GM23248 (cell line): ENCODE measurements around the gene ZBTB20. TPM values are rescaled to one million over a fixed set of nuclear protein-coding genes. Genes with fewer than 3 reads are reported as not detected.

Experiments used
- DNase-seq: peaks from one replicate; pipeline ENCODE4 v3.0.0-alpha.2; 2015
- H2AFZ ChIP-seq: fragments of 200-600 bp; sonication (generic); 2 replicates; pipeline ENCODE4 v1.6.1; 2016; ENCODE audit warnings: antibody characterized with exemption
- H3F3A ChIP-seq: fragments of 200-600 bp; sonication (generic); 2 replicates; pipeline ENCODE4 v1.6.1; 2016; ENCODE audit warnings: mild to moderate bottlenecking, antibody characterized with exemption, mixed run types; ENCODE audit not compliant: insufficient read depth
- H3K27ac ChIP-seq: fragments of 200-600 bp; sonication (generic); 2 replicates; pipeline ENCODE4 v1.5.1; 2016; ENCODE audit warnings: mild to moderate bottlenecking
- H3K27me3 ChIP-seq: fragments of 200-600 bp; sonication (generic); replicated peaks from 2 replicates; pipeline ENCODE4 v1.6.1; 2016; ENCODE audit warnings: mild to moderate bottlenecking; ENCODE audit not compliant: insufficient read depth
- H3K36me3 ChIP-seq: fragments of 200-600 bp; sonication (generic); 2 replicates; pipeline ENCODE4 v1.6.1; 2016; ENCODE audit warnings: low read depth, mild to moderate bottlenecking
- H3K4me1 ChIP-seq: fragments of 200-600 bp; sonication (generic); 2 replicates; pipeline ENCODE4 v1.6.1; 2016; ENCODE audit warnings: mild to moderate bottlenecking; ENCODE audit not compliant: insufficient read depth
- H3K4me2 ChIP-seq: fragments of 200-600 bp; sonication (generic); one replicate; pipeline ENCODE4 v1.6.1; 2016; ENCODE audit warnings: mild to moderate bottlenecking; ENCODE audit not compliant: unreplicated experiment
- H3K4me3 ChIP-seq: fragments of 200-600 bp; sonication (generic); 2 replicates; pipeline ENCODE4 v1.5.1; 2016; ENCODE audit warnings: mild to moderate bottlenecking
- H3K79me2 ChIP-seq: fragments of 200-600 bp; sonication (generic); 2 replicates; pipeline ENCODE4 v1.6.1; 2016; ENCODE audit warnings: mild to moderate bottlenecking; ENCODE audit not compliant: insufficient read depth
- H3K9ac ChIP-seq: fragments of 200-600 bp; sonication (generic); 2 replicates; pipeline ENCODE4 v1.6.1; 2016; ENCODE audit warnings: mild to moderate bottlenecking
- H3K9me2 ChIP-seq: fragments of 200-600 bp; sonication (generic); 2 replicates; pipeline ENCODE4 v1.6.1; 2016; ENCODE audit warnings: mixed run types, mild to moderate bottlenecking, moderate library complexity; ENCODE audit not compliant: insufficient read depth
- H3K9me3 ChIP-seq: fragments of 200-600 bp; sonication (generic); one replicate; pipeline ENCODE4 v1.6.1; 2017; ENCODE audit warnings: low read depth
- H4K20me1 ChIP-seq: fragments of 200-600 bp; sonication (generic); 2 replicates; pipeline ENCODE4 v1.6.0; 2016; ENCODE audit not compliant: insufficient read depth
- EZH2 ChIP-seq: fragments of 200-600 bp; sonication (generic); IDR thresholded peaks from 2 replicates; pipeline ENCODE4 v1.6.1; 2018; ENCODE audit warnings: antibody characterized with exemption, mild to moderate bottlenecking; ENCODE audit not compliant: insufficient read depth, poor library complexity, severe bottlenecking
- EZH2phosphoT487 ChIP-seq: fragments of 200-600 bp; sonication (generic); IDR thresholded peaks from 2 replicates; pipeline ENCODE4 v1.6.1; 2018; ENCODE audit warnings: antibody characterized with exemption, moderate library complexity, mild to moderate bottlenecking, low read depth; ENCODE audit not compliant: insufficient read depth
- WGBS, 2 experiments: methylation state at CpG; one replicate each; pipeline ENCODE4 v1.1.6; 2015 to 2017; ENCODE audit warnings: low lambda C conversion rate in 2 of 2, low coverage in 1 of 2; ENCODE audit errors: missing lambda C conversion rate in 2 of 2; 5-methylcytosine and 5-hydroxymethylcytosine counted together
- in situ Hi-C: fragments of 300-500 bp; cut with MboI; formaldehyde crosslinking; loops from 2 replicates; pipeline ENCODE4 v1.15.0; 2020
- polyA plus RNA-seq: library from polyadenylated mRNA; unstranded; fragments of >200 nt; fragmentation: Nextera tagmentation; extraction: Ambion mirVana; gene quantifications from 2 replicates; pipeline ENCODE4 v1.2.1, GENCODE V29; 2016
- total RNA-seq: library from RNA; depleted of rRNA; stranded (reverse); fragments of >200 nt; shearing (Covaris generic); gene quantifications from 2 replicates; pipeline ENCODE4 v1.2.3, GENCODE V29; 2014

Gene ZBTB20
- total and polyA plus RNA-seq, 2 experiments from 2014 or later = 9.2 to 12.2 TPM

DNA sequence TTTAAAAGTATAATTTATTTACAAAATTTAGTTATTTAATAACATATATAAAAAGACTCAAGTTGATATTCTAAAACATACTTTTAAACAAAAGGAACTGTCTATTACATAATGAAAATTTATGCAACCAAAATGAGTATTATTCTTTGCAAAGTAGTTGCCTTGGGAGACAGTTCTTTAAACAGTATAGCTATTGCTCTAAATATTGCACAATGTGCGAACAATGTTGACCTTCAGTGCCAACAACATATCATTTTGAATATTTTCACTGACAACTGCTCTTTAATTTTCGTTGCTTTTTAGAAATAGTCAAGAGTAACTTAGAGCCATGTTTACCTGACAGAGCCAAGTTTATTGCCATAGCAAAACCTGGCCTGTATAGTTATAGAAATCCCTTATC is 124.9 kb downstream of the ZBTB20 start:
- no peaks in the 10 kb centered on the region for H3K36me3 ChIP-seq
- no peak for DNase-seq

DNA sequence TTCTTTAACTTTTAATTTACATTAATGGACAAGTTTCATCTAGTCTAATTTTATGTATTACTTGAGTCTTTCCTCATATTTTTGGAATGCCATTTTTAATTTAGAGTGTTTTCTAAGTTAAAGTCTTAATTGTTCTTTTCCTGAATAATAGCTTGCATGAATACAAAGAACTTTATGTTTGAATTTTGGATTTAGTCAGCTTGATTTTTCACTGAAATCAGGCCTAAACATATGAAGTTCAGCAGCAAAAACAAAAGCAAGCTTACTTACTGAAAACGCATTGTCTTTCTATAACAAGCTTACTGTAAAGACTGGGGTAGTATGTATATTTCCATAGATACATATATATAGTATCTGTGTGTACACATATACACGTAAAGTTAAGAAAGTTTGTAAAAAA is 126.0 kb downstream of the ZBTB20 start:
- no peaks in the 10 kb centered on the region for H3K79me2 ChIP-seq

More for the DNA sequence above, 124.9 kb downstream of the ZBTB20 start:
- Histone ChIP-seq H3K79me2 (no peaks in the 10 kb centered on the region), H3K4me2 (no peak overlapping the region), H3K9me3 (no peaks in the 10 kb centered on the region), H3K9me2 (no peaks in the 10 kb centered on the region), H3K9ac (no peak overlapping the region), H3K4me3 (no peak overlapping the region), H3K4me1 (peaks cover 10% of the 10 kb centered on the region; the same call in 1 of the 2 replicates), H3F3A (no peaks in the 10 kb centered on the region), H3K27me3 (no peaks in the 10 kb centered on the region), H2AFZ (no peak overlapping the region), H4K20me1 (no peaks in the 10 kb centered on the region), H3K27ac (no peak overlapping the region)
- 95 to 100% methylated on average over 2 of the region's 2 CpGs for WGBS, 2 experiments
- in situ Hi-C loops = no loop called here
- TF ChIP-seq EZH2 = no peak
- TF ChIP-seq EZH2phosphoT487 = no peak

DNA sequence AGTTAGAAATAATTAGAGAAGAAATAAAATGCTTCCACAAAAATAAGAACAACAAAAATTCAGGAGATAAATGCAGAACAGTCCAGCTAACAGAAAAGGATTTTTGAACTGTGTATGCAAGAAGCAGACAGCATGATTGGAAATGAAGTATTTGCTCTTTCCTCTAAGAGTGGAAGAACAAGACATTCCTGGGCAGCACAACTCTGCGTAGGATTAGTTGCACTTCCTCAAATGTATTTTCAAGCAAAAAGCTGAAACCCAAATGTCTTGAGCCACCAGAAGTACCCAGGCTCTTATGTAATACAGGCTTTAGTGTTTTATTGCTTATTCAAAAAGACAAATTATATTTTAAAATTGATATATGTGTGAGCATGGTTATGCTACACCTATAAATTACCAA is 127.2 kb downstream of the ZBTB20 start:
- WGBS, 2 experiments = 52 to 61% methylated on average over 1 of the region's 1 CpG

More for the DNA sequence above, 126.0 kb downstream of the ZBTB20 start:
- TF ChIP-seq EZH2phosphoT487 (no peak), EZH2 (no peak)
- H3K4me3 ChIP-seq = no peak overlapping the region
- H3F3A ChIP-seq = no peaks in the 10 kb centered on the region
- H4K20me1 ChIP-seq = no peaks in the 10 kb centered on the region
- in situ Hi-C loops = no loop called here
- H3K9me2 ChIP-seq = no peaks in the 10 kb centered on the region
- H3K27ac ChIP-seq = no peak overlapping the region
- H3K36me3 ChIP-seq = peaks cover 3% of the 10 kb centered on the region; the same call in 1 of the 2 replicates
- no peaks in the 10 kb centered on the region for H3K9me3 ChIP-seq
- WGBS, 2 experiments = 96 to 98% methylated on average over 2 of the region's 2 CpGs
- no peak for DNase-seq
- no peaks in the 10 kb centered on the region for H3K27me3 ChIP-seq
- no peak overlapping the region for H2AFZ ChIP-seq
- H3K9ac ChIP-seq = no peak overlapping the region
- peaks cover 10% of the 10 kb centered on the region; the same call in 1 of the 2 replicates for H3K4me1 ChIP-seq
- H3K4me2 ChIP-seq = no peak overlapping the region

DNA sequence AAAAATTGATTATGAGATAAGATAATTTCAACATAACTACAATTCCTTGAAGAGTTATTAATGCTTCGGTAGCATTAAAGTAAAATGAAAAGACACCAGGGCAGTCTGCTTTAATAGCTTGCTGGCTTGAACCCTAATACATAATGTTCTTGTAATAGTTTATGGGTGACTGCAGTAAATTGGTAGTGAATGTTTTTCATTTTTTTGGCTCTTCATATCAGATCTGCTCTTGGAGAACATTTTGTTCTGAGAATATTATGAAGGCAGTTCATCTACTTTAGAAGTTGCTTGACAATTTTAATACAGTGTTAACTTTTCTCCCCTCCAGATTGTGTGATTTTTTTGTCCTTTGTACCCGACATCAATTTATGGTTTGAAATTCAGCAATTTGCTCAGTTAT is 128.4 kb downstream of the ZBTB20 start:
- H3K4me2 ChIP-seq = no peak overlapping the region
- H3K9me3 ChIP-seq = no peaks in the 10 kb centered on the region
- no peak overlapping the region for H3K9ac ChIP-seq
- H3K9me2 ChIP-seq = no peaks in the 10 kb centered on the region
- H4K20me1 ChIP-seq = no peaks in the 10 kb centered on the region
- no peaks in the 10 kb centered on the region for H3K79me2 ChIP-seq
- in situ Hi-C loops = no loop called here
- H3K27me3 ChIP-seq = no peaks in the 10 kb centered on the region
- H3K36me3 ChIP-seq = peaks cover 4% of the 10 kb centered on the region; the same call in 1 of the 2 replicates
- no peak for DNase-seq
- no peaks in the 10 kb centered on the region for H3F3A ChIP-seq
- H2AFZ ChIP-seq = no peak overlapping the region
- H3K27ac ChIP-seq = no peak overlapping the region
- no peak overlapping the region for H3K4me3 ChIP-seq
- no peak for TF ChIP-seq EZH2phosphoT487
- TF ChIP-seq EZH2 = no peak
- peaks cover 10% of the 10 kb centered on the region; the same call in 1 of the 2 replicates for H3K4me1 ChIP-seq
- WGBS, 2 experiments = 14 to 19% methylated on average over 2 of the region's 2 CpGs

More for the DNA sequence above, 127.2 kb downstream of the ZBTB20 start:
- H3K27me3 ChIP-seq = no peaks in the 10 kb centered on the region
- no peak overlapping the region for H3K4me3 ChIP-seq
- H4K20me1 ChIP-seq = no peaks in the 10 kb centered on the region
- no peak overlapping the region for H3K9ac ChIP-seq
- TF ChIP-seq EZH2 (no peak), EZH2phosphoT487 (no peak)
- in situ Hi-C loops = no loop called here
- peaks cover 4% of the 10 kb centered on the region; the same call in 1 of the 2 replicates for H3K36me3 ChIP-seq
- peaks cover 10% of the 10 kb centered on the region; the same call in 1 of the 2 replicates for H3K4me1 ChIP-seq
- no peaks in the 10 kb centered on the region for H3K79me2 ChIP-seq
- no peak overlapping the region for H3K27ac ChIP-seq
- H3F3A ChIP-seq = no peaks in the 10 kb centered on the region
- no peak overlapping the region for H3K4me2 ChIP-seq
- H3K9me2 ChIP-seq = no peaks in the 10 kb centered on the region
- no peak for DNase-seq
- no peak overlapping the region for H2AFZ ChIP-seq
- H3K9me3 ChIP-seq = no peaks in the 10 kb centered on the region
